SU-DHL-6 (cell line): ENCODE measurements around the gene RAB3IP.

Experiments
- CTCF ChIP-seq: fragments of 200-600 bp; sonication (generic); IDR thresholded peaks from one replicate; pipeline ENCODE4 v1.5.1; 2017; ENCODE audit warnings: antibody characterized with exemption, mild to moderate bottlenecking, low read length, moderate library complexity; ENCODE audit not compliant: insufficient read depth, poor library complexity, severe bottlenecking
- EZH2phosphoT487 ChIP-seq: fragments of 200-600 bp; sonication (generic), shearing (Covaris generic); conservative IDR thresholded peaks from 2 replicates; pipeline ENCODE4 v1.6.1; 2018; ENCODE audit warnings: mild to moderate bottlenecking, antibody characterized with exemption, low read length, moderate library complexity, mixed read lengths

GRCh38 chr12:69816082-69816481, 77.4 kb downstream of the RAB3IP start:
- no peak for TF ChIP-seq CTCF
- TF ChIP-seq EZH2phosphoT487, result no peak
